ENCODE measurements around the gene CYP39A1.

- TF ChIP-seq PHF8 (IDR thresholded peaks at IDR 0.05; ENCODE audit: borderline replicate concordance, low read depth) (no peak), NR3C1 (IDR thresholded peaks at IDR 0.05) (no peak), CTCF (IDR thresholded peaks at IDR 0.05) (no peak), POLR2A (IDR thresholded peaks at IDR 0.05; ENCODE audit: low read length) (no peak), CEBPB (IDR thresholded peaks at IDR 0.05) (no peak), EHMT2 (IDR thresholded peaks at IDR 0.05; ENCODE audit: low read depth) (no peak), NFE2L2 (conservative IDR thresholded peaks at IDR 0.05; ENCODE audit: low read length) (no peak), MYC (IDR thresholded peaks at IDR 0.05; ENCODE audit: borderline replicate concordance, low read length) (no peak)
Observed at GRCh38 chr6:46505693-46506512, 146.7 kb downstream of the CYP39A1 start.

All from A549 (cell line).